NCI-H1105 treated with DMSO at 0.1 percent for 48 hours (cell line): Measurements from ENCODE around the gene CDK4.

ENCODE experiments used
- DNase-seq: peaks from one replicate; lab custom pipeline; 2025; lab: John Stamatoyannopoulos, UW

CDK4 gene

GRCh38 chr12:57700317-57700716, 51.8 kb downstream of the CDK4 start:
- DNase-seq: no peak

- DNase-seq: no peak
Observed at GRCh38 chr12:57698414-57698813, 53.7 kb downstream of the CDK4 start.
